GM12874 (cell line): Measurements from ENCODE around the gene ACBD6.

Experiments used
- TF ChIP-seq, protein P1 (sequence below): IDR thresholded peaks from 2 replicates; pipeline ENCODE4 v1.5.1; 2011; ENCODE audit warnings: low read depth, mild to moderate bottlenecking, control low read depth, low read length, moderate library complexity; ENCODE audit not compliant: insufficient read depth

Gene ACBD6

DNA sequence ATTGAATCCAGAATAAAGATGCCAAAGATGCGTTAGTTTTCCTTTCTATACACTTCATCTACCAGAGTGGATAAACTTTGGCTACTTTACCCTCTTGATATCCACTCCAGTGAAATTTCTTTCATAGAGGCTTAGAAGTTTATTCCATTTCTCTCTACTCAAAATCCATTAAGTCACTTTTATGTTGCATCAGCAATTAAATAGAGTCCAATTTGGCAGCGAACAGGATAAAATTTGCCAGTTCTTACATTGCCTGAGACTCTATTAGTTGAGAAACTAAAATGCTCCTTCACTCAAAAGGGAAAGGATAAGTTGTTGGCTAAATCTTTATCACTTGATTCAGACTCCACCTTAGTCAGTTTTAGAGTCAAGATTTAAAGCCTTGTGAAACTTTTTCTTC, 57.9 kb downstream of the ACBD6 start:
- TF ChIP-seq, protein P1, sequence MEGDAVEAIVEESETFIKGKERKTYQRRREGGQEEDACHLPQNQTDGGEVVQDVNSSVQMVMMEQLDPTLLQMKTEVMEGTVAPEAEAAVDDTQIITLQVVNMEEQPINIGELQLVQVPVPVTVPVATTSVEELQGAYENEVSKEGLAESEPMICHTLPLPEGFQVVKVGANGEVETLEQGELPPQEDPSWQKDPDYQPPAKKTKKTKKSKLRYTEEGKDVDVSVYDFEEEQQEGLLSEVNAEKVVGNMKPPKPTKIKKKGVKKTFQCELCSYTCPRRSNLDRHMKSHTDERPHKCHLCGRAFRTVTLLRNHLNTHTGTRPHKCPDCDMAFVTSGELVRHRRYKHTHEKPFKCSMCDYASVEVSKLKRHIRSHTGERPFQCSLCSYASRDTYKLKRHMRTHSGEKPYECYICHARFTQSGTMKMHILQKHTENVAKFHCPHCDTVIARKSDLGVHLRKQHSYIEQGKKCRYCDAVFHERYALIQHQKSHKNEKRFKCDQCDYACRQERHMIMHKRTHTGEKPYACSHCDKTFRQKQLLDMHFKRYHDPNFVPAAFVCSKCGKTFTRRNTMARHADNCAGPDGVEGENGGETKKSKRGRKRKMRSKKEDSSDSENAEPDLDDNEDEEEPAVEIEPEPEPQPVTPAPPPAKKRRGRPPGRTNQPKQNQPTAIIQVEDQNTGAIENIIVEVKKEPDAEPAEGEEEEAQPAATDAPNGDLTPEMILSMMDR = no peak

GRCh38 chr1:180440335-180440734, 62.0 kb downstream of the ACBD6 start:
- TF ChIP-seq, protein P1 = no peak

GRCh38 chr1:180435566-180435965, 66.8 kb downstream of the ACBD6 start:
- TF ChIP-seq, protein P1 = no peak

DNA sequence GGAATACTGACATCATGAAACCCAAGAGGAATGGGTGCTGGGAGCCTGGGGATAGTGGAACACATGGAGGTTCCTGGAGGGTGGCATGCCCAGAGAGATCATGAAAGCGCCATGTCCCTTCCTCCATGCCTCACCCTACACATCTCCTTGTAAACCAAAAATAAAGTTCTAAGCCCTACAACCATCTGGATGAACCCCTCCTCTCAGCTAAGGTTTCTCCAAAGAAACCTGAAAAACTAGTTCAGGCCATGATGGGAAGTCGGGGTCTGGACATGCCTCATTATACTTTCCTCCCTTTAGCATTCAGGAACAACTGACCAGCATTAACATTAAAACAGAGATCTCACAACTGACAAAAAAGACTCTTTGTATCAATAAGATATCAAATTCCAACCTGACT, 68.5 kb downstream of the ACBD6 start:
- TF ChIP-seq, protein P1 = no peak

- TF ChIP-seq, protein P1 = no peak
These were observed 70.7 kb downstream of the ACBD6 start for GRCh38 chr1:180431683-180432082.

- TF ChIP-seq, protein P1 = no peak
These were observed 73.3 kb downstream of the ACBD6 start for GRCh38 chr1:180428782-180429695.

DNA sequence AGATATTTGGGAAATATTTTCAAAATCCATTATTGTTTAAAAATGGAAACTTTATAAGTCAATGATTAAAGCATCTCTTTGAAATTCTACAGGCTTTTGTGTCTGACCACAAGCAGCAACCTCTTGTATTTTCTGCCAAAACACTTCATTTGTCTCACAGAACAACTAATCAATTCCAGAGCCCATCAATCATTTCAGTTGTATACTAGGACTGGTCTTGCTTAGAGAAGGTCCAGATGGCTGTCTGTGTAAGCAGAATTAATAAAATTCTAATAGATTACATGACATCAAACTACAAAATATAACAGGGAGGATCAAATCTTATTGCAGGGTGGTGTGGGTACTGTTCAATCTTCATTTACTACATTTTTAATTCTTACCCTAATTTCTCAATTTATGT, 76.4 kb downstream of the ACBD6 start:
- TF ChIP-seq, protein P1 = no peak
